Measurements from ENCODE around the gene TRPC4AP.

DNA sequence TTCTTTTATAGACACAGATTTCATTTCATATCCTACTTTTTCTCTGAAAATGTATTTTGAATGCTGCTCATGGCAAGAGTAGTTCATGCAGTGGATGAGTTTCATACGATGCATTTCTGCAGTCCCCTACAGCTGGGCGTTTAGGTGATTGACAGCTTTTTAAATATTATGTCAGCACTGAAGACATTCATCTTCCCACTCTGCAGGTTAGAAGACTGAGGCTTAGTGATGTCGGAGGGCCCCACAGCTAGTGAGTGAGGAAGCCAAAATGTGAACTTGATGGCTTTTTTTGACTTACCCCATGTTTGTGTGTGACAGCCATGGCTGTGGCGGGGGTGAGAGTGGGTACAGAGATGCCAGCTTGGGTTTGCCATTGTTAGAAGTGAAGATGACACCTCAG, 103.5 kb downstream of the TRPC4AP start:
- TF ChIP-seq CTCF (IDR thresholded peaks at IDR 0.05) (no peak), POLR2AphosphoS5 (IDR thresholded peaks at IDR 0.05) (no peak), POLR2A (IDR thresholded peaks at IDR 0.05) (no peak)
